Nephron progenitor cell (in vitro differentiated cells): ENCODE data around the gene ARGLU1.

Experiments used
- DNase-seq: peaks from one replicate; pipeline ENCODE4 v3.0.0; 2021
- H3K27ac Mint-ChIP-seq: 2 replicates; pipeline ENCODE4 v1.8.0; 2021; ENCODE audit warnings: mild to moderate bottlenecking, moderate library complexity, mixed read lengths
- H3K27me3 Mint-ChIP-seq: 2 replicates; pipeline ENCODE4 v1.8.0; 2021; ENCODE audit warnings: mild to moderate bottlenecking, low read depth, mixed read lengths; ENCODE audit not compliant: poor library complexity
- H3K36me3 Mint-ChIP-seq: 2 replicates; pipeline ENCODE4 v1.8.0; 2021; ENCODE audit warnings: low read depth, mixed read lengths
- H3K4me1 Mint-ChIP-seq: 2 replicates; pipeline ENCODE4 v1.8.0; 2021; ENCODE audit warnings: mixed read lengths
- H3K4me3 Mint-ChIP-seq: 2 replicates; pipeline ENCODE4 v1.8.0; 2021; ENCODE audit warnings: mild to moderate bottlenecking, moderate library complexity, mixed read lengths
- H3K9me3 Mint-ChIP-seq: 2 replicates; pipeline ENCODE4 v1.8.0; 2021; ENCODE audit warnings: mild to moderate bottlenecking, moderate library complexity, mixed read lengths
- TF ChIP-seq, protein P1 (sequence below): fragments of 200-600 bp; sonication (generic); IDR thresholded peaks from 2 replicates; pipeline ENCODE4 v1.5.0; 2021; ENCODE audit warnings: antibody characterized with exemption

Gene ARGLU1

DNA sequence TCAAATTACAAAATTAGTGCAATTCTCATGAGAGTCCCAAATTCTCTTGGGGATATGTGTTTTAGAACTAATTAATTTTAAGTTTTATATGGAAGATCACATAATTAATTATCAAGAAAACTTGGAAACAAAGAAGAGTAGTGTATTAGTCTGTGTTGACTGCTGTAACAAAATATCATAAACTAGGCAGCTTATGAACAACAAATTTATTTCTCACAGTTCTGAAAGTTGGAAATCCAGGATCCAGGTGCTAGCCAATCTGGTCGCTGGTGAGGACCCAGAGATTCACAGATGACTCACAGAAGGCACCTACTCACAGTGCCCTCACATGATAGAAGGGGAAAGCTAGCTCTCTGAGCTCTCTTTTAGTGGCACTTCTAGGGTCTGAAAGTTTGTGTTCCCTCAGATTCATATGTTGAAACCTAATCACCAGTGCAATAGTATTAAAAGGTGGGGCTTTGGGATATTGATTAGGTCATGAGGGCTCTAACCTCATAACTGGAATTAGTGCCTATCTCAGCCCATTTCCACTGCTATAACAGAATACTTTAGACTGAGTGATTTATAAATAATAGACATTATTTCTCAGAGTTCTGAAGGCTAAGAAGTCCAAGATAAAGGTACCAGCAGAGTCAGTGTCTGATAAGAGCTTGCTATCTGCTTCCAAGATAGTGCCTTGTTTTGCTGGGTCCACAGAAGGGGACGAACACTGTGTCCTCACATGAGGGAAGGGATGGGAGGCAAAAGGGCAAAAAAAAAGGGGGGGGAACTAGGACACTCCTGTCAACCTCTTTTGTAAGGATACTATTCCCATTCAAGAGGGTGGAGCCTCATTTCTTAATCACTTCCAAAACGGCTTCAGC, 1.5 kb upstream of the ARGLU1 start:
- Mint-ChIP-seq H3K36me3 (peaks cover 21% of the 10 kb centered on the region), H3K4me3 (no peak overlapping the region), H3K27me3 (peaks cover 3% of the 10 kb centered on the region), H3K4me1 (peaks cover 29% of the 10 kb centered on the region), H3K9me3 (no peaks in the 10 kb centered on the region), H3K27ac (no peak overlapping the region)
- DNase-seq: no peak
- TF ChIP-seq, protein P1, sequence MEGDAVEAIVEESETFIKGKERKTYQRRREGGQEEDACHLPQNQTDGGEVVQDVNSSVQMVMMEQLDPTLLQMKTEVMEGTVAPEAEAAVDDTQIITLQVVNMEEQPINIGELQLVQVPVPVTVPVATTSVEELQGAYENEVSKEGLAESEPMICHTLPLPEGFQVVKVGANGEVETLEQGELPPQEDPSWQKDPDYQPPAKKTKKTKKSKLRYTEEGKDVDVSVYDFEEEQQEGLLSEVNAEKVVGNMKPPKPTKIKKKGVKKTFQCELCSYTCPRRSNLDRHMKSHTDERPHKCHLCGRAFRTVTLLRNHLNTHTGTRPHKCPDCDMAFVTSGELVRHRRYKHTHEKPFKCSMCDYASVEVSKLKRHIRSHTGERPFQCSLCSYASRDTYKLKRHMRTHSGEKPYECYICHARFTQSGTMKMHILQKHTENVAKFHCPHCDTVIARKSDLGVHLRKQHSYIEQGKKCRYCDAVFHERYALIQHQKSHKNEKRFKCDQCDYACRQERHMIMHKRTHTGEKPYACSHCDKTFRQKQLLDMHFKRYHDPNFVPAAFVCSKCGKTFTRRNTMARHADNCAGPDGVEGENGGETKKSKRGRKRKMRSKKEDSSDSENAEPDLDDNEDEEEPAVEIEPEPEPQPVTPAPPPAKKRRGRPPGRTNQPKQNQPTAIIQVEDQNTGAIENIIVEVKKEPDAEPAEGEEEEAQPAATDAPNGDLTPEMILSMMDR: no peak

DNA sequence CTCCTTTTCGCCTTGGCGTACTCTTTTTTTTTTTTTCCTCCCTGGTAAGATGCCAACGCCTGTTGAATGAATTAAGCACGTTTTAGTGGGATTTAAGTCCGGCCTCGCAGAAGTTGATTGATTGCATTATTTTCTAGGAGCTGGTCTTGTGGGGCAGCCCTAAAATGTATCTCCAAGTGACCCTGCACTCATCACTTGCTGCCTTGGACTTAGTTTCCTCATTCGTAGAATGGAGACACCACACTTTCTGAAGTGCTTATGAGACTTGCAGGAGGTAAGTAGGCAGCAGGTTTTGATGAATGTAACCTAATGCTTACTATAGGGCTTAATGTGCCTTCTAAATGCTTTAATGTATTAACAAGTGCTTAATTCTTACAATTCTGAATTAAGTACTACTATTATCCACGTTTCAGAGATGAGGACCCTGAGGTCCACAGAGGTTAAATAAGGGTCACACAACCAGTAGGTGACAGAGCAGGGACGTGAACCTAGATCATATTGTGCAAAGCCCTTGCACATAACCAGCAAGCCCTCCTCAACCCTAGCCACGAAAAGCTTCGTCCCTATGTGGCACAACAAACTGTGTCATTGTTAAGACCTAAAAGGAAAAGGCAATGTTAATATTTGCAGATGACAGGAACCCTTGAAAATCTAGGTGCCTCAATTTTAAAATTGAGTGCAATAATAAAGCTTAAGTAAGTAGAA, 514 bp upstream of the ARGLU1 start:
- TF ChIP-seq, protein P1: no peak
- Mint-ChIP-seq H3K36me3 (peaks cover 22% of the 10 kb centered on the region), H3K27me3 (peaks cover 3% of the 10 kb centered on the region), H3K27ac (no peak overlapping the region), H3K4me3 (peak overlapping the region; percentile 100), H3K4me1 (peaks cover 39% of the 10 kb centered on the region), H3K9me3 (no peaks in the 10 kb centered on the region)
- no peak for DNase-seq

DNA sequence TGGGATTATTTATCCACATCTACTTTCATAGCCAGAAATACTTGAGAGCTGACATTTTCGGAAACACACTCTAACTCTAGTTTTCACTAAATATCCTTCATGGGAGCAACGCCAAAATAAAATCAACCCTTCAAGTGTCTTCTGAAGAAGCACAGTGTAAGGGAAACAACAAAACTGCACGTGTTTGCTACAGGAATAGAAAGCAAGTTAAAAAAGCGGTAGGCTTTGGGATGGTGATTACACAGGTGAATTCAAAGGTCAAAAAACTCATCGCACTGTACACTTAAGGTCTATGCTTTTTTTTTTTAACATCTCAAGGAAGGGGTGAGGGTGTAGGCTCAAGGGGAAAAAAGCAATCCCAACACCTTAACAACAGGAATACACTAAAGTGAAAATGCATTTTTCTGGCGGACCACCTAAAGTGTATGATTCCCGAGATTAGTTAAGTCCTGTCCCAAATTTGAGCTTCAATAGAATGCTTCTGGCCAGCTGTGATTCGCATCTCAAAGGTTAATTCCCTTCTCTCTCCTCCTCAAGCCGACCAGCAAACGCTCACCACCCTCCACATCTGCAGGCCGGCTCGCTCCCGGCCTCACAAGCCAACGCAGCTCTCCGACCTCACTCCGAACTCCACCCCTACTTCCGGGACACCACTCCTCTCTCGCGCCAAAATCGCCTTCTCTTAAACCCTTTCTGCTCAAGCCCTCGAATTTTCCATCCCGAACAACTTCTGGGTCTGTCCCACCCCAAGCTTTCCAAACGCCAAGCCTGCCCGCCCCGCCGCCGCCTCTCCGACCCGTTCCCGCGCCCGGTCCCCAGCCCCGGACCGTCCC, 1.1 kb downstream of the ARGLU1 start:
- peaks cover 52% of the 10 kb centered on the region for H3K4me1 Mint-ChIP-seq
- H3K4me3 Mint-ChIP-seq: peak overlapping the region; percentile 100
- no peaks in the 10 kb centered on the region for H3K9me3 Mint-ChIP-seq
- H3K27ac Mint-ChIP-seq: peak overlapping the region; percentile 99
- no peak for DNase-seq
- peaks cover 3% of the 10 kb centered on the region for H3K27me3 Mint-ChIP-seq
- TF ChIP-seq, protein P1: no peak
- peaks cover 20% of the 10 kb centered on the region for H3K36me3 Mint-ChIP-seq

DNA sequence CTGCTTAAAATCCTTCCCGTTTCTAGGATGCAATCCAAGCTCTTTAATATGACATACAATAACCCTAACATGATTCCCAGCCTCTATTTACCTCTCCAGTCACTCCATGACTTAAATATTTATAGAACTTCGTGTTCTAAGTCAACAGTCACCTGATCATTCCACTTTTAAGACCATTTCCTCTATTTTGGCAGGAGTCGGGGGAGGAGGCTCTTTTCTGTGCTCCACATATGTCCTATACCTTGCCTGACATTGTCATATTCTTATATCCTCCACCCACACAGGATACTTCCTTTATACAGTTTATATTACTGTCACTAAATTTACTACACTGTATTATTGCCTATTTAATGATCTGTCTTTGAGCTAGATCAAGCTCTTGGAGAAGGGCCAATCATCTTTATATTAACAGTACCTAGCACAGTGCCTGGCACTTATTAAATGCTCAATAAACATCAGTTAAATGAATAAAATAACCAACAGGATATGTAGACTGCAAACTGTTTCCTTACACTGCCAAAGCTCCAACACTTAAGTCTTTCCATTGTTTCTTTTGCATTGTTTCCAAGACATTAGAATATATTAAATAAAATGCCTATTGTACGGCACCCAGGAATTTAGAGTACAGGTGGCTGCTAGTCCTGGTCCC, 2.7 kb downstream of the ARGLU1 start:
- Mint-ChIP-seq H3K36me3 (peaks cover 24% of the 10 kb centered on the region), H3K27ac (peak overlapping the region; percentile 69), H3K9me3 (no peaks in the 10 kb centered on the region), H3K4me1 (peaks cover 66% of the 10 kb centered on the region), H3K27me3 (peaks cover 3% of the 10 kb centered on the region), H3K4me3 (peak overlapping the region; percentile 100)
- TF ChIP-seq, protein P1: no peak
- no peak for DNase-seq

DNA sequence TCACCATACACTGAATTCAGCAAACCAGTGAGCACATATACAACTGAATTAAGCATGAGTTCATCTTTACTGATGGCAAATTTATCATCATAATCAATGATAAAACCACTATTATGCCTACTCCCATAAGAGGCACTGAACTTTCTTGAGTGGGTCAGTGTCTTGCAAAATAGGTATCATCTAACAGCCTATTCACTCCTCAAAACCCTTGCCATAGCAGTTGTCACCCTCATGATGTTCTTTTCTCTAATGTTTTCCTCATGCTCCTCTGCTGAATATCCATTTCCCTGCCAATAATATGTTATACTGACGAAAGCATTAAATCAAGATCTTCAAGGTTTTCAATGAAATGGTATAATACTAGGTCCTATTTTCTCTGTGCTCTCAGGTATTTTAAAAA, 5.6 kb downstream of the ARGLU1 start:
- DNase-seq: no peak
- Mint-ChIP-seq H3K4me3 (peak overlapping the region; percentile 37), H3K36me3 (peaks cover 48% of the 10 kb centered on the region), H3K9me3 (no peaks in the 10 kb centered on the region), H3K27me3 (no peaks in the 10 kb centered on the region), H3K4me1 (peaks cover 73% of the 10 kb centered on the region), H3K27ac (peak overlapping the region; percentile 75)
- TF ChIP-seq, protein P1: no peak
